RWPE2 (cell line): ENCODE measurements around the gene INHBE.

Source experiments
- ATAC-seq: fragments of 200-7000 bp; cut with Tn5 transposase; 3 replicates; pipeline ENCODE4 v1.9.1; 2021; ENCODE audit warnings: low read depth
- DNase-seq: peaks from one replicate; pipeline ENCODE4 v3.0.0-alpha.2; 2020; ENCODE audit warnings: low spot score
- H3K27ac ChIP-seq: fragments of 450-650 bp; 2 replicates; pipeline ENCODE4 v1.5.1; 2017; ENCODE audit warnings: mild to moderate bottlenecking; ENCODE audit not compliant: poor library complexity, severe bottlenecking
- H3K27me3 ChIP-seq: fragments of 250-450 bp; sonication (Bioruptor Pico); 2 replicates; pipeline ENCODE4 v1.5.1; 2021; ENCODE audit warnings: mild to moderate bottlenecking, moderate library complexity; ENCODE audit not compliant: insufficient read depth, poor library complexity, severe bottlenecking
- H3K36me3 ChIP-seq: fragments of 250-450 bp; sonication (Bioruptor Pico); 2 replicates; pipeline ENCODE4 v1.5.1; 2020; ENCODE audit warnings: low read depth, mild to moderate bottlenecking, moderate library complexity
- H3K4me1 ChIP-seq: fragments of 250-450 bp; sonication (Bioruptor Pico); 2 replicates; pipeline ENCODE4 v1.5.1; 2021; ENCODE audit warnings: mild to moderate bottlenecking, moderate library complexity; ENCODE audit not compliant: insufficient read depth, poor library complexity, severe bottlenecking
- H3K4me3 ChIP-seq: fragments of 250-450 bp; sonication (Bioruptor Pico); 2 replicates; pipeline ENCODE4 v1.5.1; 2021; ENCODE audit warnings: mild to moderate bottlenecking, moderate library complexity; ENCODE audit not compliant: severe bottlenecking
- H3K9me3 ChIP-seq: fragments of 250-450 bp; sonication (Bioruptor Pico); 2 replicates; pipeline ENCODE4 v1.5.1; 2021; ENCODE audit warnings: mild to moderate bottlenecking, moderate library complexity; ENCODE audit not compliant: severe bottlenecking
- TF ChIP-seq, protein P1 (sequence below): fragments of 450-650 bp; IDR thresholded peaks from one replicate; pipeline ENCODE4 v1.5.1; 2017; ENCODE audit warnings: mild to moderate bottlenecking, moderate library complexity; ENCODE audit not compliant: poor library complexity, severe bottlenecking

Gene INHBE

DNA sequence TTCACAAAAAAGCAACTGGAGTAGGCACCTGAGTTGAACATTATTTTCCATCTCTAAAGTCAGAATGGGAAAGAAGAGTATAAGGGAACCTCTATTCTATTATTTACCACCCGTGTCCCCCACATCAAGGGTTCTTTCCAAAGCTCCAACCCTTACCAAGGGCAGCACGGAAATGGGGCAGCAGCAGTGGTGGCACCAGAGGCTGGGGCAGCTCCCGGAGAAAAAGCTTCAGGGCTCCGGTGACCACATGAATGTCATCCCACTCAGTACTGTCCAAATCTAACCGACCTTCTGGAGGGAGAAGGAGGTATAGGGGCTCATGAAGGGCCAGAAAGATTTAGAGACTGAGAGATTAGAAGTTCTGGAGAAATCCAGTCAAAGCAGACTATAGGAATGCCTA lies 18.8 kb downstream of the INHBE start:
- Histone ChIP-seq H3K27ac (no peak overlapping the region), H3K4me1 (no peaks in the 10 kb centered on the region), H3K27me3 (peaks cover 47% of the 10 kb centered on the region), H3K9me3 (no peaks in the 10 kb centered on the region), H3K4me3 (no peak overlapping the region), H3K36me3 (no peaks in the 10 kb centered on the region)
- ATAC-seq (no peak), DNase-seq (no peak)
- TF ChIP-seq, protein P1, sequence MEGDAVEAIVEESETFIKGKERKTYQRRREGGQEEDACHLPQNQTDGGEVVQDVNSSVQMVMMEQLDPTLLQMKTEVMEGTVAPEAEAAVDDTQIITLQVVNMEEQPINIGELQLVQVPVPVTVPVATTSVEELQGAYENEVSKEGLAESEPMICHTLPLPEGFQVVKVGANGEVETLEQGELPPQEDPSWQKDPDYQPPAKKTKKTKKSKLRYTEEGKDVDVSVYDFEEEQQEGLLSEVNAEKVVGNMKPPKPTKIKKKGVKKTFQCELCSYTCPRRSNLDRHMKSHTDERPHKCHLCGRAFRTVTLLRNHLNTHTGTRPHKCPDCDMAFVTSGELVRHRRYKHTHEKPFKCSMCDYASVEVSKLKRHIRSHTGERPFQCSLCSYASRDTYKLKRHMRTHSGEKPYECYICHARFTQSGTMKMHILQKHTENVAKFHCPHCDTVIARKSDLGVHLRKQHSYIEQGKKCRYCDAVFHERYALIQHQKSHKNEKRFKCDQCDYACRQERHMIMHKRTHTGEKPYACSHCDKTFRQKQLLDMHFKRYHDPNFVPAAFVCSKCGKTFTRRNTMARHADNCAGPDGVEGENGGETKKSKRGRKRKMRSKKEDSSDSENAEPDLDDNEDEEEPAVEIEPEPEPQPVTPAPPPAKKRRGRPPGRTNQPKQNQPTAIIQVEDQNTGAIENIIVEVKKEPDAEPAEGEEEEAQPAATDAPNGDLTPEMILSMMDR: no peak

DNA sequence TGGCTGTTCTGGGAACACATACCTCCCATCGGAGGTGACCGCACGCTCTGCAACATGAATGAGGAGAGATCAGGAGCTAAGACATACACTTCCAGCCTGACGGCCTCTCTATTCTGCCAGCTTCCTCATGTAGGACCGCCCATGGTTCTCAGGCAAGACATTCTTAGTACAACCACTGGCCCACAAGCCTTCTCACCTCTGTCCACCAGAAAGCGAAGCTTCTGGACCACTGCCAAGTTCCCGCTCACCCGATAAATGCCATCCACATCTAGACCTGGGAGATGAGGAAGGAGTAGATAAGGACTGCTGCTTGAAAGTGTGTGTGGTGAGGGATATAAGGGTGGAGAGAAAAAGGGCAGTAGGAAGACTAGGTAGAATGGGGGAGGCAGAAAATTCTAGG lies 19.3 kb downstream of the INHBE start:
- H3K27me3 ChIP-seq: peaks cover 47% of the 10 kb centered on the region
- no peaks in the 10 kb centered on the region for H3K4me1 ChIP-seq
- DNase-seq: no peak
- ATAC-seq: no peak
- no peaks in the 10 kb centered on the region for H3K9me3 ChIP-seq
- no peaks in the 10 kb centered on the region for H3K36me3 ChIP-seq
- H3K27ac ChIP-seq: no peak overlapping the region
- TF ChIP-seq, protein P1: no peak
- no peak overlapping the region for H3K4me3 ChIP-seq

DNA sequence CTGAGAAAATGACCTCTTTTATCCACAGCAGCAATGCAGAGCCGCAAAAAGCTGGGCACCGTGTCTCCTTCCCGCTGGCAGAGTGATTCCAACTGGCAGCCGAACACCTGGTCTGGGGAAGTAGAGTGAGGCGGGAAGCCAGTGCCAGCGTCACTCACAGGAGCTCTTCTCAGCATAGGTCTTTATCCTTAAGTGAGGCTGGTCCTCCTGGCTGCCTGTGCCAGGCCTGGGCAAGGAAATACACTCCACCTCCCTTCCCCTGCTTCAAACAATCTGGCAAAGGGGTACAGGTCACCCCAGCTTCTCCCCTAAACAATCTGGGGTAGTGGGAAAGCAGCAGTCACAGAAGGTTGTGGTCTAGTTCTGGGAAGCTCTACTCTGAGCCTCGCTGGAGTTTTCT lies 19.8 kb downstream of the INHBE start:
- peaks cover 47% of the 10 kb centered on the region for H3K27me3 ChIP-seq
- no peaks in the 10 kb centered on the region for H3K9me3 ChIP-seq
- H3K27ac ChIP-seq: no peak overlapping the region
- no peaks in the 10 kb centered on the region for H3K36me3 ChIP-seq
- TF ChIP-seq, protein P1: no peak
- H3K4me1 ChIP-seq: no peaks in the 10 kb centered on the region
- no peak overlapping the region for H3K4me3 ChIP-seq
- no peak for ATAC-seq
- no peak for DNase-seq

DNA sequence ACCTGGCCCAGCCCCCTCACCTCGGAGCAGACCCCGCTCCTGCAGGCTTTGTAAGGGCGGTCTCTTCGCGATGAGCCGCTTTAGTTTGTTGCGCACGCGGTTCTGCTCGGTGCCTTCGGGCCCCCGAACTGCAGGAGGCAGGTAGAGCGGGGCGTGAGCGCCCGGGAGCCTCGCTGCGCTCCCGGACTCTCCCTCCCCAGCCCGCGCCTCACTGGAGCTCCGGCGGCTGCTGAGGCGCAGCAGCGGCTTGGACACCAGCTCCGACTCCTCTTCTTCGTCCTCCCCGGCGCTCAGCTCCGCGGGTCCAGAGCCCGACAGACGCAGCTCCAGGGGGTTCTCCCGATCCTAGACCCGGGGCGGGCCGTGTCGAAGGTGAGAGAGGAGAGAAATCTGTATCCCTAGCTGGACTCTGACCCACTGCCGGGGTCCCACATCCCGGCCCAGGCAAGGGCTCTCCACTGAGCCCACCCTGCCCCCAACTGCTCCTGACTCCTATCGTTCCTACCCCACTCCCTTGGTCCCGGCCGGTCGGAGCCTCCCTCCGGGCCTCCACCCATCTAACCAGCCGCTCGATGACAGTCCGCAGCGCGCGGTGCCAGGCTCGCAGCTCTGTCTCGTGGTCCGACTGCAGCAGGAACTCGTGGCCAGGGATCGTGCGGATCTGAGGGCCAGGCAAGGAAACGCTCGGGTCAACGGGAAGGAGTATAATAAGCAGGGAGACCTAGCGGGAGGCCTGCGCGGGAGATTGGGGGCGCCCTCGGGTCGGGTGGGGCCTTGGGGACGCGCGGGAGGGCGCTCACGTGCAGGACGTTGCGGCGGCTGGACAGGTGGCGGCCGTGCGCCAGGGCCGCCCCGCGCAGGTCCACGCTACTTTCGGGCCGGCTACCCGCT lies 20.4 kb downstream of the INHBE start:
- Histone ChIP-seq H3K4me3 (no peak overlapping the region), H3K27ac (no peak overlapping the region), H3K36me3 (no peaks in the 10 kb centered on the region), H3K4me1 (no peaks in the 10 kb centered on the region), H3K9me3 (no peaks in the 10 kb centered on the region), H3K27me3 (peaks cover 47% of the 10 kb centered on the region)
- TF ChIP-seq, protein P1: no peak
- DNase-seq: no peak
- peak; percentile 60 for ATAC-seq
